GM12874 (cell line): Measurements from ENCODE around the gene CDK14.

ENCODE experiments used
- TF ChIP-seq, protein P1 (sequence below): IDR thresholded peaks from 2 replicates; pipeline ENCODE4 v1.5.1; 2011; ENCODE audit warnings: low read depth, mild to moderate bottlenecking, control low read depth, low read length, moderate library complexity; ENCODE audit not compliant: insufficient read depth

CDK14 gene

DNA sequence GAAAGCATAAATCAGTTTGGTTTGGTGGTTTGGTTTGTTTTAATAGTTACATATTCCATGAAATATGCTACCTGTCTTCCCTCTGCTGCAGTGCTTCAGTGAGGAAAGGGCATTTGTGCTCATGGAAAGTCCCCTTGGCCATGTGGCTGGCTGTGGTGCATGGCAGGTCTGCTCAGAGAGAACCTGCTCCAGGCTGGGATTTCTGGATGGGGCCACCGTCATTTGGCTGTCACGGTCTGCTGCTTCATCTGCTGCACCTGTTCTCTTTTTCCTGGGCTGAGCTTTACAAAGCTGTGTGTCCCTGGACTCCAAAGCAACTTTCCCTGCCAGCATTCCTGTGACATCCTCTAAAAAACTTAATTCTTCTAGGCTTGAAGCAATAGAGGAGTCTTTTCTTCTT, 8.9 kb downstream of the CDK14 start:
- TF ChIP-seq, protein P1, sequence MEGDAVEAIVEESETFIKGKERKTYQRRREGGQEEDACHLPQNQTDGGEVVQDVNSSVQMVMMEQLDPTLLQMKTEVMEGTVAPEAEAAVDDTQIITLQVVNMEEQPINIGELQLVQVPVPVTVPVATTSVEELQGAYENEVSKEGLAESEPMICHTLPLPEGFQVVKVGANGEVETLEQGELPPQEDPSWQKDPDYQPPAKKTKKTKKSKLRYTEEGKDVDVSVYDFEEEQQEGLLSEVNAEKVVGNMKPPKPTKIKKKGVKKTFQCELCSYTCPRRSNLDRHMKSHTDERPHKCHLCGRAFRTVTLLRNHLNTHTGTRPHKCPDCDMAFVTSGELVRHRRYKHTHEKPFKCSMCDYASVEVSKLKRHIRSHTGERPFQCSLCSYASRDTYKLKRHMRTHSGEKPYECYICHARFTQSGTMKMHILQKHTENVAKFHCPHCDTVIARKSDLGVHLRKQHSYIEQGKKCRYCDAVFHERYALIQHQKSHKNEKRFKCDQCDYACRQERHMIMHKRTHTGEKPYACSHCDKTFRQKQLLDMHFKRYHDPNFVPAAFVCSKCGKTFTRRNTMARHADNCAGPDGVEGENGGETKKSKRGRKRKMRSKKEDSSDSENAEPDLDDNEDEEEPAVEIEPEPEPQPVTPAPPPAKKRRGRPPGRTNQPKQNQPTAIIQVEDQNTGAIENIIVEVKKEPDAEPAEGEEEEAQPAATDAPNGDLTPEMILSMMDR = no peak

DNA sequence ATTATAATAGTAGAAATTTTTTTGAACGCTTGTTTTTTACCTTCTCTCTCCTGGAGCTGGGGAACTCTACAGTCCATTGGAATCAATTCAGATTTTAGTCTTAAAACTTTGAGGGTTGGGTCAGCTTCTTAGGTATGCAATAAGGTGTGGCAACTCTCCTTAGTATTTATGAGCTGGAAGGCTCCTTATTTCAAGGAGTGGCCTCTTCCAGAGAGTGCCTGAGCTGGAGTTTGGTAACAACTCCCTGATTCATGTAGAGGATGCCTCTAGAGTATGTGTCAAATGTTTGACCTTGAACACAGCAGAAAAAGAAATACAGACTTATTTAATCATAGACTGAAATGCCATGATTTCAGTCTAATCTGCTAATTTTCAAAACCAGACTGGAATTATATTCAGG, 11.1 kb downstream of the CDK14 start:
- TF ChIP-seq, protein P1 = no peak

DNA sequence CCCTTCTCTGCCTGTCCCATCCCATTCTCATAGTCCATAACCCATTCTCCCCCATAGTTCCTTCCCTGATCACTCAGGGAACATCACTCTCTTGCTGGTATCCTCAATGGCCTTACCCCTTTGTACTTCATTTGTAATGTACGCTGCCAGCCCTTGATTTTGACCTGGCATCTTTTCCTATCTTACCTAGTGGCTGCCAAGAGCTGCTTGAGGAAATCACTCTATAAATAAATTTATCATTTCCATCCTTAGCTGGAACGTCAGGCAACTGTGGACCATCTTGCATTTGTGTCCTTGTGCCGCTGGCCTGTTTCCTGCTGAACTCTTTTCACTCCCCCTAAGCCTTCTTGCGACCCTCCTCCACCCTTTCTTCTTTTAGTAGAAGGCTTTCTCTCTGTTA, 14.0 kb downstream of the CDK14 start:
- TF ChIP-seq, protein P1 = no peak

DNA sequence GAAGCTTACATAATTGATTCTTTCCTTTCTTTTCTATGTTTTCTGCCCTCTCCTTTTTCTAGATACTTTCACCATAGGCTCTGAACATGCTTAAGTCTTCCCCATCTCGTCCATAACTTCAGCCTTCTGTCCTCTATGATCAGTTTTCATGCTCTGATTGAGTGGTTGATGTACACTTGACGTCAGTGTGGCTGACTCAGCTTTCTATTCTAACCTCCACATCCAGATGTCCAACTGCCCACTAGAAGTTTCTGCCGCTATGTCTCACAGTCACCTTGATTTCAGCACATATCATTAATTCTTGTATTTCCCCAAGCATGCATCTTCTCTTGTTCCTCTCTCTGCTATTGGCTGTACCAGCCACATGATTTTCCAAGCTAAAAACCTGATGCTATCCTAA, 15.0 kb downstream of the CDK14 start:
- TF ChIP-seq, protein P1 = no peak

DNA sequence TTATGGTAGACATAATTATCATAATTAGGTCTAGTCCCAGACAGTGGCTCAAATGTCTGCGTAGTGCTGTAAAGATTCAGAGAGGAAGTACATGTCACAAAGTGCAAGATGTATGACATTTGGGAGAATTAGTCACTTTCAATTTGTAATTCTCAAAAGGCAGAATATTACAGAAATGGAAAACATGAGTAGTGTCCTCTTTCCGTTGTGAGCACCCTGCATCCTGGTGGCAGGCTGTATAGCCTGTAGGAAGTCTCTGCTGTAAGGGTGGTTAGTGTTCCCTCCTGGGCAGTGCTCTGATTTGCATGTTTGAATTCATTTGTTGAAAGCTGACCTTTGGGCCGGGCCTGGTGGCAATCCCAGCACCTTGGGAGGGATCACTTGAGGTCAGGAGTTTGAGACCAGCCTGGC, 17.0 kb downstream of the CDK14 start:
- TF ChIP-seq, protein P1 = no peak

DNA sequence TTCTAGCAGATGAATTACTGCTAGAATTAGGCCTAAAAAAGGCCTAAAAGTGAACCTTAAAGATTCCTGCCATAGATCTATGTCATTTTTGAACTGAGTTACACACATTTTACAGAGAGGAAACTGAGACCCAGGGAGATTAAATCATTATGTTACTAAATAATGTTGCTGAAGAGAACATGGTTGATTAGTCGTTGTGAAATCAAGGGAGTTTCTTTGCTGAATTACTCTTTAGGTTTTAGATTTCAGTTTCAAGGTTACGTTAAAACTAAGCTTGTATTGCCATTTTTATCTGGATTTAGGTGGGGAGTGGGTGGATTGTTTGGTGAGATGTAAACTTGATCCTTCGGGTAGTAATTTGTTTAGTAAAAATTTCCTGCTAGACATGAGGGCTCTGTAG, 21.3 kb downstream of the CDK14 start:
- TF ChIP-seq, protein P1 = no peak

DNA sequence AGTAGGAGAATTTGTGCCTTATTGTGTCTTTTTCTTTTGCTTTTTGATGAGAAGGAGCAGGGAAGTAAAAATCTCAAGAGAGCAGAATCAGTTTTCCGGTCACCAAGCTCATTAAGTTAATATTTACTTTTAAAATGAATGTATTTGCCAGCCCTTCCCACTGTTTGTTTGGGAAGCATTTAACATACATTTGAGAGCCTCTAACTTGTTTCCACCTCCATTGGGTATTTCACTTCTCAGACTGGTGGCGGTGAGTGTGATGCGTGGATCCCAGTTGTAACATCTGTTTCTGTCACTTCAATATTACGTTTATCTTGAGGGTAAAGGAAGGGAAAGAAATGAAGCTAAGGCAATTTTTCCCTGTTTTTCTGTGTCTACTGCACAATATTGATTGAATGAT, 22.8 kb downstream of the CDK14 start:
- TF ChIP-seq, protein P1 = no peak
